ENCODE data around the gene SLC22A2. TPM values are rescaled to one million over a fixed set of nuclear protein-coding genes. Genes with fewer than 3 reads are reported as not detected.

Gene SLC22A2
- total RNA-seq, 1 donor from 2014 or later = 5.3 TPM

DNA sequence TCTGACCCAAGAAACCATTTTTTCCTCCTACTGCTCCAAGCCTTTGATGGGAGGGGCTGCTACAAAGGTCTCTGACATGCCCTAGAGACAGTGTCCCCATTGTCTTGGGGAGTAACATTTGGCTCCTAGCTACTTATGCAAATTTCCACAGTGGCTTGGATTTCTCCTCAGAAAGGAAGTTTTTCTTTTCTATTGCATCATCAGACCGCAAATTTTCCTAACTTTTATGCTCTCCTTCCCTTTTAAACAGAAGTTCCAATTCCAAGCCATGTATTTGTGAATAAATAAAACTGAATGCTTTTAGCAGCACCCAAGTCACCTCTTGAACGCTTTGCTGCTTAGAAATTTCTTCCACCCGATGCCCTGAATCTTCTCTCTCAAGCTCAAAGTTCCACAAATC is 51.0 kb downstream of the SLC22A2 start:
- no peak for DNase-seq (ENCODE audit: low read depth)

DNA sequence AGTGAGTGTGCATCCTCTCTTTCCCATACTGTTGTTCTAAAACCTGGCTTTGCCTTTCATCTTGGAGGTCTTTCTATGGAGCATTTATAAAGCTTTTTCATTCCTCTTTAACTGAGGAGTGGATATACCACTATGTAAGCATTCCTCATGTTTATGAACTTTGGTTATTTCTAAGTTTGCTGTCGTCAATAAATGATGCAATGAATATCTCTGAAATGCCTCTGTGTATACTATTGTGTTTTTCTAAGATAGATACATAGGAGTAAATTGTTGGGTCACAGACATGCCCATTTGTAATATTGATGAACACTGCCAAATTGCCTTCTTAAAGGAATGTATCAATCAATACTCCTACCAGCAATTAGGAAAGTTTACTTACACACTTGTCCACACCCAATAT is 53.9 kb downstream of the SLC22A2 start:
- DNase-seq (ENCODE audit: low read depth) = no peak

DNA sequence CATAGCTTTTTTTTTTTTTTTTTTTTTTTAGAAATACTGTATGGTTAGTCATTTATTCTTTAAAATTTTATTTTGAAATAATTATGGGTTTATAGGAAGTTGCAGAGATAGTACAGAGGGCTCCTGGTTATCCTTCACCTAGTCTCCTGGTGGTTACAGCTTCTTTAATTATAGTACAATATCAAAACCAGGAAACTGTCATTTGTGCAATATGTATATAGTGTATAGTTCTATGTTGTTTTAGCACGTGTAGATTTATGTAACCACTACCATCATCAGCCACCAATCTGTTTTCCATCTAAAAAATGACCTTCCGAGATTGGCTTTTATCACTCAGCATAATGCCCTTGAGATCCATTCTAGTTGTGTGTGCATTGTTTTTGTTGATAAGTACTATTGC is 54.7 kb downstream of the SLC22A2 start:
- no peak for DNase-seq (ENCODE audit: low read depth)

DNA sequence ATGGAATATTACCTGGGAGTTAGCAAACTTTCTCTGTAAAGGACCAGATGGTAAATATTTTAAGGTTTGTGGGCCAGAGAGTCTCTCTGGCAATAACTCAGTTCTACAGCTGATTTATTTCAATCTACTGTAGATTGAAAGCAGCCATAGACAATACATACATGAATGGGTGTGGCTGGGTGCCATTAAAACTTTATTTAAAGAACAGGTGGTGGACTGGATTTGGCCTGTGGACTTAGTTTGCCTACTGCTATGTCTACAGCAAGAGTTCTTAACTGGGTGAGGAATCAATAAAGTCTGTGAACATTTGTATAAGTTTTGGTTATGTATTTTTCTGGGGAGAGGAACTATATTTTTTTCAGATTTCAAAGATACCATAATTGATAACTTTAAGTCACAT is 55.1 kb downstream of the SLC22A2 start:
- DNase-seq (ENCODE audit: low read depth) = no peak

GRCh38 chr6:160203076-160203475 is 55.5 kb downstream of the SLC22A2 start:
- DNase-seq (ENCODE audit: low read depth) = peak; percentile 34

GRCh38 chr6:160202411-160202810 is 56.2 kb downstream of the SLC22A2 start:
- peak; percentile 91 for DNase-seq (ENCODE audit: low read depth)

- DNase-seq (ENCODE audit: low read depth) = no peak
Observed at GRCh38 chr6:160201061-160201460, 57.6 kb downstream of the SLC22A2 start.

DNA sequence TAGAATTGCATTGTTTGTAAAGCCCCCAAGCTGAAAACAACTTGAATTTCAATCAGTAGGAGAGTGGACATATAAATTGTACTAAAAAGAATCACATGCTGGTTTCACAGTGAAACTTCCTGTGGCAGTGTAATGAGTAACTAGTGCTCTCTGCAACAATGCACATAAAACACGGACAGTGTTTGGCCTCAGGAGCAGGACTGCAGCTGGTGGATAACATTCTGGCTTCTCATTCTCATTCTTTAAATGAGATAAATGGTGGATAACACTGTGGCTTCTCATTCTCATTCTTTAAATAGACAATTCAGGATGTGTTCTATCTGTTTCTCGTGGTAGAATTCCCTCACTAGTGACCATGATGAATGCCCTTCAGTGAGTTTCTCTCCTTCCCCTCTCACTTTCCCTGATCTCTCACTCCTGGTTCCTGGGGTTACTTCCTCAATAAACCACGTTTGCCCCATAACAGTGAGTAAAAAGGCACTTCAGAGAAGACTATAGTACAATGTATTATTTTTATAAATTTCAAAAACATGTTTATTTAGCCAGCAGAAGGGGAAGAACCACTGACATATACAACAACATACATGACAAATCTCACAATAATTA is 59.9 kb downstream of the SLC22A2 start:
- DNase-seq (ENCODE audit: low read depth) = peak; percentile 94

DNA sequence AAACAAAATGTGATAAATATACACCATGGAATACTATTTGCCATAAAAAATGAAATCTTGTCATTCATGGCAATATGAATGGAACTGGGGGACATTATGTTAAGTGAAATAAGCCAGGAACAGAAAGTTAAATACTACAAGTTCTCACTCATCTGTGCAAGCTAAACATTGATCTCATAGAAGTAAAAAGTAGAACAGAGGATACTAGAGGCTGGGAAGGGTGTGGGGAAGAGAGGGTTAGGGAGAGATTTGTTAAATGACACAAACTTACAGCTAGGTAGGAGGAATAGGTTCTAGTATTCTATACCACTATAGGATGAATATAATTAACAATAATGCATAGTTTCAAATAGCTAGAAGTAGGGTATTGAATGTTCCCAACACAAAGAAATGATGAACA is 61.0 kb downstream of the SLC22A2 start:
- no peak for DNase-seq (ENCODE audit: low read depth)

DNA sequence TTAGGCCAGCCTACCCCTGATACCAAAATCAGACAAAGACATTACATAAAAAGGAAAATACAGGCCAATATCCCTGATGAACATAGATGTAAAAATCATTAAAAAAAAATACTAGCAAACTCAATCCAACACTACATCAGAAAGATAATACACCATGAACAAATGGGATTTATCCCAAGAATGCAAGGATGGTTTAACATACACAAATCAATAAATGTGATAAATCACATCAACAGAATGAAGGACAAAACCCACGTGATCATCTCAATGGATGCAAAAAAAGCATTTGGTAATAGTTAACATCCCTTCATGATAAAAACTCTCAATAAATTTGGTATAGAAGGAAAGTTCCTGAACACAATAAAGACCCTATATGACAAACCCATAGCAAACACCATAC is 63.8 kb downstream of the SLC22A2 start:
- DNase-seq (ENCODE audit: low read depth) = no peak

- DNase-seq (ENCODE audit: low read depth) = no peak
Observed at GRCh38 chr6:160192840-160193239, 65.8 kb downstream of the SLC22A2 start.

- no peak for DNase-seq (ENCODE audit: low read depth)
Observed at GRCh38 chr6:160190973-160191372, 67.6 kb downstream of the SLC22A2 start.

- DNase-seq (ENCODE audit: low read depth) = no peak
Observed at GRCh38 chr6:160190081-160190480, 68.5 kb downstream of the SLC22A2 start.

DNA sequence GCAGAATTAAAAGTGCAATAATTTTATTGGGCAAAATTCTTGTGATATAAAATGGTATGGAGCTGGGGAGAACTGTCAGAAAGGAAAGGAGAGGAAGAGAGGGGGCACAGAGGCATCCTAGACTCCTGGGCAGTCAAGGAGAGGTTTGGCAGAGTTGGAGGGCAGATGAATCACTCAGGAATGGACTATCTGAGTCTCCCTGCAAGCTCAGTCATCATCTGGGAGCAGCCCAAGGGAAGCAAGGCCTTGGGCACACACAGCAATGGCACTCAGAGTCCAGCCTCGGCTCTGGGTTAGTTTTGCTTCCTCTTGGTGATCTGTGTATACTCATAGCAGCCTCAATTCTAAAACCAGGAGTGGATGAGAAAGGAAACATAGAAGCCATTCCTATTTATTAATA is 69.8 kb downstream of the SLC22A2 start:
- peak; percentile 51 for DNase-seq (ENCODE audit: low read depth)

DNA sequence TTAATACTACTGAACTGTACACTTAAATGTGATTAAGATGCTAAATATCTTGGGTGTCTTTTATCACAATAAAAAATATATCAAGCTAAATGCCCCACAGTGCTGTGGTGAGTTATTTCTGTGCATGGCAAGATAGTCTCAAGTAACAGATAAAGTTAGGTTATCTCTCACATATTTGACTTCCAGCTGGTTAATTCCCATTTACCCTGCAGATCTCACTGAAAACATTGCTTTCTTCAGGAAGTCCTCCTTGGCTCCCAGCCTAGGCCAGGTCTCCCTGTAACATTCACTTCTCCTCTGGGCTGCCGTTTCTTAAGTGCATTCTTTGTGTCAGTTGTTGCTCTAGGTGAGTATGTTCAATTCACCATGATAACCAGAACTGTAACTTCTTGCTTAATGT is 77.9 kb downstream of the SLC22A2 start:
- DNase-seq (ENCODE audit: low read depth) = no peak

- peak; percentile 62 for DNase-seq (ENCODE audit: low read depth)
Observed at GRCh38 chr6:160178271-160178670, 80.3 kb downstream of the SLC22A2 start.

DNA sequence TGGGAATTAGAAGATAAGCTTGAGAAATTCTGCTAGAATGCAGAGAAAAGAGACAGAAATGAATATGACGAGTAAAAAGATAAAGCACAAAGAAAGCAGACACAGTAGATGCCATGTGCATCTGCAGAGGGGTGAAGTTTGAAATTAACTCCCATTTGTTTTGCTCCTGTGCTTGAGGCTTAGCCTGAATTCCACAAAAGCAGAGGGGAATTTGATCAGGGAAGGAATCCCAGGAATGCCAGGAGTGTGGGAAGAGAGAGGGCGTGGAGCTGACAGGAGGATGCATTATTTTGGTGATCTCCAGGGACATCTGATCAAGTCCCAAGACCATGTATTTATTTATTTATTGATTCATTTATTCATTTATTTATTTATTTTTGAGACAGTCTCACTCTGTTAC is 81.4 kb downstream of the SLC22A2 start:
- no peak for DNase-seq (ENCODE audit: low read depth)

DNA sequence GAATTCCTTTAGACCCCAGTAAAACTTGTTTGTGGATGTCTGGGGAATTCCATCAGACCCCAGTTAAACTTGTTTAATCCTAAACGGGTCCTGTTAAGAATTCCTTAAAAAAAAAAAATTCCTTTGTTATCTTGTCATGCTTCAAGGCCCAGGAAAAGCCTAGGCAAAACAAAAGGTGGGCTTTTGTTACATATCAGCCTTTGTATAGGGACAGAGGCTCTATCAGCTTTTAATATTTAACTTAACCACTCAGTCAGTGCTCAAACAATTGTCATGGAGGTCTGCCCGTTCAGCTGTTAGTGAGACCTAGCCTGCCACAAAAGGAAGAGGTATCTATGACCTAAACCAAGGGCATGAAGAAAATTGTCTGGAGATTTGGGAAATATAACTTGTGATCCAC is 83.9 kb downstream of the SLC22A2 start:
- DNase-seq (ENCODE audit: low read depth) = peak; percentile 28

DNA sequence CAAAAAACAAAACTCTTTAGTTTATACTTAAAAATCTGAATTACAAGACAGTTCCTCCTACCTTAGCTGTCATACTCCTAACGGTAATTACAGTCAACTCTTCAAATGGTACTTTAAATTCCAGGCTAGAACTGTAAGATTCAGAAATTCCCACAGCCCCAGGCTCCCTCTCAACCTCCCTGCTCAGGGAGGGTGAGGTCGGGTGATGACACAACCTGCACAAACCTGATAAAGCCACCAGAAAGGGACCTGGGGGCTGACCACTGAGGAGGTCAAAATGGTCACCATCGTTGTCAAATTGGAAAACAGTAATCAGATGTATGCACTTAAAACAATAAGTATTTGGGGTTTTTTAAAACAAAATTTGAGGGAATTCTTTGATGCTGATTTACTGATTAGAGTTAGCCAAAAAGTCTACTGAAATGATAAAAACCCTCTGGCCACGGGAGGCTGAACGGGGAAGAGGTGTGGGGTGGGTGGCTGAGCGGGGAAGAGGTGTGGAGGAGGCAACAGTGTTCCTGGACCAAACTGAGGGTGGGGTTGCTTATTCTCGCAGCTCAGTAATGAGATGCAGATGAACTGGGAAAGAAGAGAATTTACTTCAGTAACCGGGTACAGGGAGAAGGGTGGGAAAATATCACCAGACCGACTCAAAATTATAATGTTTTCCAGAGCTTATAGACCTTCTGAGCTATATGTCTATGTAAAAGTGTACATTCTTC is 84.7 kb downstream of the SLC22A2 start:
- no peak for DNase-seq (ENCODE audit: low read depth)

GRCh38 chr6:160172704-160173103 is 85.9 kb downstream of the SLC22A2 start:
- DNase-seq (ENCODE audit: low read depth) = no peak

- DNase-seq (ENCODE audit: low read depth) = no peak
Observed at GRCh38 chr6:160170018-160170680, 88.5 kb downstream of the SLC22A2 start.

DNA sequence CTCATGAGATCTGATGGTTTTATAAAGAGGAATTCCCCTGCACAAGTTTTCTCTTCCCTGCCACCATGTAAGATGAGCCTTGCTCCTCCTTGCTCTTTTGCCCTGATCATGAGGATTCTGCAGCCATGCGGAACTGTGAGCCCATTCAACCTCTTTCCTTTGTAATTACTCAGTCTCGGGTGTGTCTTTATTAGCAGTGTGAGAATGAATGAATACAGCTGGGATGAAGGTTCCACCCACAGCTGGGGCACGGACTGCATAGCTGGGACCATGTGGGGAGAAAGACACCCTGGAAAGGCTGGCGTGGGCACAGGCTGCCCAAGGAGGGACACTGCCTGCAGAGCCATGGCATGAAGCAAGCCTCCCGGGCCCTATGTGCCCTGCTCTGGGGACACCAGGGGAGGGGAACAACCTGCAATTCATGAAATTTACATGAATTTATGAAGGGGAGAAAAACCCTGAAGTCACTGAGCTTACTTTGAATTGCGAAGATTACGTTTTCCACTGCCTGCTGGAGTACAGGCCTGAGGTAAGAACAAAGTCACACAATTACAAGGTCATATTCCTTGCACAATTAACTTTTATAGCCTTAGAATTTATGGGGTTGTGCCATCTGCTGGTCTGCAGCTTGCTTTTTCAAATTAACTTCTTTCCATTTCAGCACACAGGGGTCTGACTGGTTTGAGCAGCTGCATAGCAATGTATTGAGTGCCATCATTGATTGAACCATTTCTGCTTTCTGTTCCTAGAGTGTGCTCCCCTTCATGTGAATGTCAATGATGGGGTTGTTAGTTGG is 90.8 kb downstream of the SLC22A2 start:
- DNase-seq (ENCODE audit: low read depth) = peak; percentile 70

Measured in renal cortical epithelial cell (primary cell).